Endothelial cell of umbilical vein (primary cell): ENCODE data around the gene RBKS. TPM values are rescaled to one million over a fixed set of nuclear protein-coding genes. Genes with fewer than 3 reads are reported as not detected.
A peak's percentile ranks its signal among the peaks of the same experiment; 100 is the strongest.

Experiments
- BruUV-seq: library from RNA; stranded (reverse); fragments of 400-500 nt; replicated peaks from 2 replicates; lab custom pipeline; 2021; lab: Mats Ljungman, UMichigan
- CTCF ChIA-PET: fragments of 300-600, 350-600 bp; sonication (Branson Sonifier 250); formaldehyde crosslinking; loops from one replicate; lab custom pipeline; 2021; ENCODE audit warnings: antibody characterized with exemption, inconsistent platforms; lab: Charles Lee
- POLR2A ChIA-PET: fragments of 300-600, 350-600 bp; sonication (Branson Sonifier 250); formaldehyde crosslinking; loops from one replicate; lab custom pipeline; 2021; ENCODE audit warnings: antibody characterized with exemption, inconsistent platforms; lab: Charles Lee
- DNase-seq: peaks from one replicate; pipeline ENCODE4 v3.0.0-alpha.2; 2011; ENCODE audit warnings: low read depth, low spot score
- FAIRE-seq: peaks from 2 replicates; lab custom pipeline; 2011; peaks lifted over from hg19 to GRCh38; lab: Jason Lieb, UNC
- H2AFZ ChIP-seq: 2 replicates; pipeline ENCODE4 v1.6.0; 2012; ENCODE audit warnings: low read depth, low read length, control low read depth, inconsistent platforms
- H3K27ac ChIP-seq: 2 replicates; pipeline ENCODE4 v1.5.1; 2011; ENCODE audit warnings: low read depth, mild to moderate bottlenecking, control low read depth, low read length, moderate library complexity; ENCODE audit not compliant: insufficient read depth
- H3K27me3 ChIP-seq, 2 experiments: 2 replicates each; pipeline versions ENCODE4 v1.6.0 to v1.6.1; 2011; ENCODE audit warnings: low read length in 2 of 2, mixed read lengths in 1 of 2; ENCODE audit not compliant: control insufficient read depth in 2 of 2, insufficient read depth in 2 of 2
- H3K36me3 ChIP-seq, 2 experiments: 2 replicates in 1 of 2; 3 replicates in 1 of 2; pipeline ENCODE4 v1.5.1; 2011; ENCODE audit warnings: low read length in 2 of 2, mild to moderate bottlenecking in 1 of 2, moderate library complexity in 1 of 2; ENCODE audit not compliant: control insufficient read depth in 2 of 2, insufficient read depth in 2 of 2; ENCODE audit errors: extremely low read depth in 1 of 2
- H3K4me1 ChIP-seq: 3 replicates; pipeline ENCODE4 v1.5.1; 2011; ENCODE audit warnings: mild to moderate bottlenecking, low read length; ENCODE audit not compliant: control insufficient read depth, insufficient read depth; ENCODE audit errors: extremely low read depth
- H3K4me2 ChIP-seq: 2 replicates; pipeline ENCODE4 v1.6.1; 2011; ENCODE audit warnings: low read length, control low read depth, mixed read lengths; ENCODE audit not compliant: insufficient read depth
- H3K4me3 ChIP-seq, 3 experiments: fragments of 200-600 bp in 1 of 3; sonication (generic), shearing (Covaris generic) in 1 of 3; replicated peaks in 1 of 3; 2 replicates each; pipeline ENCODE4 v1.5.1; 2011 to 2016; ENCODE audit warnings: control low read depth in 3 of 3, low read length in 3 of 3, mild to moderate bottlenecking in 2 of 3, inconsistent platforms in 1 of 3, low read depth in 1 of 3, moderate library complexity in 1 of 3; ENCODE audit not compliant: insufficient read depth in 1 of 3
- H3K79me2 ChIP-seq: 2 replicates; pipeline ENCODE4 v1.6.0; 2012; ENCODE audit warnings: low read length, inconsistent platforms; ENCODE audit not compliant: control insufficient read depth, insufficient read depth
- H3K9ac ChIP-seq: replicated peaks from 2 replicates; pipeline ENCODE3; 2011; ENCODE audit warnings: low read length, control low read depth; ENCODE audit not compliant: insufficient read depth; ENCODE audit errors: extremely low read depth
- H3K9me1 ChIP-seq: replicated peaks from 3 replicates; pipeline ENCODE4 v1.6.0; 2011; ENCODE audit warnings: mild to moderate bottlenecking, low read length; ENCODE audit not compliant: control insufficient read depth, insufficient read depth; ENCODE audit errors: extremely low read depth
- H3K9me3 ChIP-seq: replicated peaks from 2 replicates; pipeline ENCODE4 v1.5.1; 2012; ENCODE audit warnings: low read length, inconsistent platforms; ENCODE audit not compliant: control insufficient read depth, insufficient read depth
- H4K20me1 ChIP-seq: replicated peaks from 2 replicates; pipeline ENCODE3; 2011; ENCODE audit warnings: mild to moderate bottlenecking, low read length; ENCODE audit not compliant: control insufficient read depth, insufficient read depth; ENCODE audit errors: extremely low read depth
- EZH2 ChIP-seq: IDR thresholded peaks from 2 replicates; pipeline ENCODE4 v1.6.1; 2012; ENCODE audit warnings: borderline replicate concordance, low read depth, mild to moderate bottlenecking, moderate library complexity, low read length, inconsistent platforms; ENCODE audit not compliant: severe bottlenecking
- FOS ChIP-seq: IDR thresholded peaks from 2 replicates; pipeline ENCODE4 v1.6.1; 2011; ENCODE audit warnings: mild to moderate bottlenecking, low read length, moderate library complexity, borderline replicate concordance; ENCODE audit not compliant: insufficient read depth
- GATA2 ChIP-seq: IDR thresholded peaks from 2 replicates; pipeline ENCODE4 v1.7.0; 2011; ENCODE audit warnings: low read depth, mild to moderate bottlenecking, moderate library complexity, mixed read lengths, low read length; ENCODE audit not compliant: insufficient read length, insufficient read depth
- JUN ChIP-seq: IDR thresholded peaks from 2 replicates; pipeline ENCODE4 v1.6.1; 2011; ENCODE audit warnings: borderline replicate concordance, low read depth; ENCODE audit not compliant: insufficient read length, insufficient read depth
- MYC ChIP-seq: IDR thresholded peaks from one replicate; pipeline ENCODE4 v1.6.1; 2011; ENCODE audit warnings: mild to moderate bottlenecking, low read depth, low read length
- POLR2A ChIP-seq: IDR thresholded peaks from 2 replicates; pipeline ENCODE4 v1.6.1; 2012; ENCODE audit warnings: low read depth, mild to moderate bottlenecking, control low read depth, low read length
- POLR2AphosphoS5 ChIP-seq: IDR thresholded peaks from 2 replicates; pipeline ENCODE4 v1.6.1; 2012; ENCODE audit warnings: low read depth, mild to moderate bottlenecking, control low read depth, low read length, moderate library complexity; ENCODE audit not compliant: insufficient read depth
- dilution Hi-C: fragments of 300-500 bp; cut with MboI; formaldehyde crosslinking; loops from one replicate; pipeline ENCODE4 v1.15.0; 2019; ENCODE audit warnings: low sequenced_read_pairs; ENCODE audit not compliant: extremely low pct_ligation_motif_present
- intact Hi-C: fragments of 100-400 bp; cut with micrococcal nuclease; formaldehyde crosslinking; loops from one replicate; pipeline ENCODE4 v1.10.0; 2022
- polyA plus RNA-seq, 4 experiments: library from polyadenylated mRNA; depleted of rRNA in 3 of 4; stranded (reverse) in 3 of 4; unstranded in 1 of 4; fragments of >200 nt; gene quantifications; 2 replicates each; pipeline versions ENCODE4 v1.2.1 to v1.2.3, GENCODE V29; 2011 to 2012; ENCODE audit warnings: missing spikeins in 1 of 4
- total RNA-seq: library from RNA; stranded (reverse); gene quantifications from 2 replicates; pipeline ENCODE4 v1.2.3, GENCODE V29; 2021
- TF ChIP-seq, protein P1 (sequence below): IDR thresholded peaks from 2 replicates; pipeline ENCODE4 v1.6.1; 2011; ENCODE audit not compliant: insufficient read depth, insufficient read length
- TF ChIP-seq, protein P2 (sequence below), 2 donors: IDR thresholded peaks; 1 replicate in 1 of 2; 2 replicates in 1 of 2; pipeline ENCODE4 v1.5.1; 2011; ENCODE audit warnings: low read length in 2 of 2, mild to moderate bottlenecking in 2 of 2, moderate library complexity in 2 of 2, control low read depth in 1 of 2, inconsistent platforms in 1 of 2, low read depth in 1 of 2; ENCODE audit not compliant: insufficient read depth in 1 of 2; ENCODE audit errors: extremely low read depth in 1 of 2

Gene RBKS
- total and polyA plus RNA-seq, 2 donors (not counting 3 experiments of a cell fraction or from before 2014, with no cell fraction given): 0.64 to 1.8 TPM

DNA sequence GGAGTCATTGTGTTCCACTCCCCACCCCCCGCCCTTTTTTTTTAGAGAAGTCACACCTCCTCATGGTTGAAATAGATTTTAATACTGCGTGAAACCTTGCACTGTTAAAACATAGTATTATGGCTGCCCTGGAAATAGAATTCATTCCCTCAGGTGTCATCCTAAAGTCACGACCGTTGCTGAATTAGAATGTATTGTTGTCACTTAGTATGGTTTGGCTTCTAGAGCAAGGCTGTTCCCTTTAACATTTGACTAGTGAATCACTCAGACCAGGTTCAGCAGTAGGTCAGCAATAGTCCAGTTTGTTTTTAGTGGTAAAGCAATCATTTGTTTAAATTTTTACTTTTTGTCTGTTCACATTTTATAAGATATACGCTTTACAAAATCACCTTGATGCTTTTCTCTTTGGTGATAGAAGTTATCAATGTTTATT, 1.5 kb upstream of the RBKS start:
- TF ChIP-seq POLR2A (no peak), EZH2 (no peak), POLR2AphosphoS5 (no peak), JUN (no peak), GATA2 (no peak), MYC (no peak), FOS (no peak)
- TF ChIP-seq, protein P1, sequence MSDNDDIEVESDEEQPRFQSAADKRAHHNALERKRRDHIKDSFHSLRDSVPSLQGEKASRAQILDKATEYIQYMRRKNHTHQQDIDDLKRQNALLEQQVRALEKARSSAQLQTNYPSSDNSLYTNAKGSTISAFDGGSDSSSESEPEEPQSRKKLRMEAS: no peak
- TF ChIP-seq, protein P2, sequence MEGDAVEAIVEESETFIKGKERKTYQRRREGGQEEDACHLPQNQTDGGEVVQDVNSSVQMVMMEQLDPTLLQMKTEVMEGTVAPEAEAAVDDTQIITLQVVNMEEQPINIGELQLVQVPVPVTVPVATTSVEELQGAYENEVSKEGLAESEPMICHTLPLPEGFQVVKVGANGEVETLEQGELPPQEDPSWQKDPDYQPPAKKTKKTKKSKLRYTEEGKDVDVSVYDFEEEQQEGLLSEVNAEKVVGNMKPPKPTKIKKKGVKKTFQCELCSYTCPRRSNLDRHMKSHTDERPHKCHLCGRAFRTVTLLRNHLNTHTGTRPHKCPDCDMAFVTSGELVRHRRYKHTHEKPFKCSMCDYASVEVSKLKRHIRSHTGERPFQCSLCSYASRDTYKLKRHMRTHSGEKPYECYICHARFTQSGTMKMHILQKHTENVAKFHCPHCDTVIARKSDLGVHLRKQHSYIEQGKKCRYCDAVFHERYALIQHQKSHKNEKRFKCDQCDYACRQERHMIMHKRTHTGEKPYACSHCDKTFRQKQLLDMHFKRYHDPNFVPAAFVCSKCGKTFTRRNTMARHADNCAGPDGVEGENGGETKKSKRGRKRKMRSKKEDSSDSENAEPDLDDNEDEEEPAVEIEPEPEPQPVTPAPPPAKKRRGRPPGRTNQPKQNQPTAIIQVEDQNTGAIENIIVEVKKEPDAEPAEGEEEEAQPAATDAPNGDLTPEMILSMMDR (IDR thresholded peaks at IDR 0.05; ENCODE audit: extremely low read depth in 1 of 2, insufficient read depth in 1 of 2, low read depth in 1 of 2, low read length in 2 of 2): no peak
- intact Hi-C loops: loop anchor here (2.0 to 10.0 kb wide), 2 partner anchors 163 to 383 kb away; no protein-coding TSS in a partner anchor
- H3K4me2 ChIP-seq: peak overlapping the region; percentile 68
- H3K79me2 ChIP-seq: no peaks in the 10 kb centered on the region
- H2AFZ ChIP-seq: no peak overlapping the region
- ChIA-PET POLR2A (interaction anchor here (1.0 kb wide), 1 partner anchor 63 kb away, joined by 4 read pairs; no protein-coding TSS in a partner anchor), CTCF (interaction anchor here (1.0 to 1.8 kb wide), 2 partner anchors 59 to 82 kb away, joined by 3 to 4 read pairs; no protein-coding TSS in a partner anchor)
- DNase-seq: no peak
- no peaks in the 10 kb centered on the region for H4K20me1 ChIP-seq
- H3K4me1 ChIP-seq: peaks cover 6% of the 10 kb centered on the region
- H3K9me3 ChIP-seq: no peaks in the 10 kb centered on the region
- H3K9me1 ChIP-seq: no peaks in the 10 kb centered on the region
- H3K36me3 ChIP-seq: peaks cover 0 to 6% of the 10 kb centered on the region in 2 experiments
- no peak for FAIRE-seq
- no peaks in the 10 kb centered on the region for H3K27me3 ChIP-seq
- dilution Hi-C loops: no loop called here
- BruUV-seq: no TSS peak
- H3K9ac ChIP-seq: no peak overlapping the region
- peak overlapping the region; percentile 88 for H3K27ac ChIP-seq
- H3K4me3 ChIP-seq: no peak overlapping the region
